GM18858 (cell line): Measurements from ENCODE around the gene MAGEA3.
"Not testable (repeated sequence)": the region's sequence is repeated elsewhere in the genome, so short reads cannot be mapped to it uniquely, and the experiment has no call there.

Experiments
- ATAC-seq: cut with Tn5 transposase; IDR thresholded peaks from one replicate; pipeline ENCODE4 v1.9.1; 2021; ENCODE audit not compliant: unreplicated experiment

Gene MAGEA3

GRCh38 chrX:152735860-152736511, 37.4 kb downstream of the MAGEA3 start:
- ATAC-seq: no peak

GRCh38 chrX:152736528-152736927, 37.9 kb downstream of the MAGEA3 start:
- not testable (repeated sequence) for ATAC-seq

- no peak for ATAC-seq
Observed at GRCh38 chrX:152738560-152738959, 40.0 kb downstream of the MAGEA3 start.
